ENCODE measurements around the gene AZIN2.
"Not testable (repeated sequence)": the region's sequence is repeated elsewhere in the genome, so short reads cannot be mapped to it uniquely, and the experiment has no call there.

DNA sequence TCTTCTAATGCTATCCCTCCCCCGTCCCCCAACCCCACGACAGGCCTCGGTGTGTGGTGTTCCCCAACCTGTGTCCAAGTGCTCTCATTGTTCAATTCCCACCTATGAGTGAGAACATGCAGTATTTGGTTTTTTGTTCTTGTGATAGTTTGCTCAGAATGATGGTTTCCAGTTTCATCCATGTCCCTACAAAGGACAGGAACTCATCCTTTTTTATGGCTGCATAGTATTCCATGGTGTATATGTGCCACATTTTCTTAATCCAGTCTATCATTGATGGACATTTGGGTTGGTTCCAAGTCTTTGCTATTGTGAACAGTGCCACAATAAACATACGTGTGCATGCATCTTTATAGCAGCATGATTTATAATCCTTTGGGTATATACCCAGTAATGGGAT is 43.7 kb downstream of the AZIN2 start:
- TF ChIP-seq, protein P1, sequence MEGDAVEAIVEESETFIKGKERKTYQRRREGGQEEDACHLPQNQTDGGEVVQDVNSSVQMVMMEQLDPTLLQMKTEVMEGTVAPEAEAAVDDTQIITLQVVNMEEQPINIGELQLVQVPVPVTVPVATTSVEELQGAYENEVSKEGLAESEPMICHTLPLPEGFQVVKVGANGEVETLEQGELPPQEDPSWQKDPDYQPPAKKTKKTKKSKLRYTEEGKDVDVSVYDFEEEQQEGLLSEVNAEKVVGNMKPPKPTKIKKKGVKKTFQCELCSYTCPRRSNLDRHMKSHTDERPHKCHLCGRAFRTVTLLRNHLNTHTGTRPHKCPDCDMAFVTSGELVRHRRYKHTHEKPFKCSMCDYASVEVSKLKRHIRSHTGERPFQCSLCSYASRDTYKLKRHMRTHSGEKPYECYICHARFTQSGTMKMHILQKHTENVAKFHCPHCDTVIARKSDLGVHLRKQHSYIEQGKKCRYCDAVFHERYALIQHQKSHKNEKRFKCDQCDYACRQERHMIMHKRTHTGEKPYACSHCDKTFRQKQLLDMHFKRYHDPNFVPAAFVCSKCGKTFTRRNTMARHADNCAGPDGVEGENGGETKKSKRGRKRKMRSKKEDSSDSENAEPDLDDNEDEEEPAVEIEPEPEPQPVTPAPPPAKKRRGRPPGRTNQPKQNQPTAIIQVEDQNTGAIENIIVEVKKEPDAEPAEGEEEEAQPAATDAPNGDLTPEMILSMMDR (IDR thresholded peaks at IDR 0.05; ENCODE audit: extremely low read depth in 1 of 2, insufficient read depth in 1 of 2, low read depth in 1 of 2, low read length in 2 of 2) = not testable (repeated sequence)
- TF ChIP-seq POLR2A (IDR thresholded peaks at IDR 0.05; ENCODE audit: low read depth, low read length); JUN (IDR thresholded peaks at IDR 0.05; ENCODE audit: borderline replicate concordance, insufficient read depth, insufficient read length, low read depth); EZH2 (IDR thresholded peaks at IDR 0.05; ENCODE audit: borderline replicate concordance, low read depth, low read length, severe bottlenecking); POLR2AphosphoS5 (IDR thresholded peaks at IDR 0.05; ENCODE audit: insufficient read depth, low read depth, low read length); GATA2 (IDR thresholded peaks at IDR 0.05; ENCODE audit: insufficient read depth, insufficient read length, low read depth, low read length); FOS (IDR thresholded peaks at IDR 0.05; ENCODE audit: borderline replicate concordance, insufficient read depth, low read length); MYC (IDR thresholded peaks at IDR 0.05; ENCODE audit: low read depth, low read length): not testable (repeated sequence)
- TF ChIP-seq, protein P2, sequence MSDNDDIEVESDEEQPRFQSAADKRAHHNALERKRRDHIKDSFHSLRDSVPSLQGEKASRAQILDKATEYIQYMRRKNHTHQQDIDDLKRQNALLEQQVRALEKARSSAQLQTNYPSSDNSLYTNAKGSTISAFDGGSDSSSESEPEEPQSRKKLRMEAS (IDR thresholded peaks at IDR 0.05; ENCODE audit: insufficient read depth, insufficient read length) = not testable (repeated sequence)
